Astrocyte of the cerebellum (primary cell): ENCODE data around the gene IGDCC3.

Source experiments
- DNase-seq: peaks from one replicate; pipeline ENCODE4 v3.0.0-alpha.2; 2011; ENCODE audit warnings: low read depth
- H3K4me3 ChIP-seq: 2 replicates; pipeline ENCODE4 v1.5.1; 2011; ENCODE audit warnings: mild to moderate bottlenecking, low read depth, low read length, moderate library complexity
- in situ Hi-C: cut with HindIII; loops from 2 replicates; pipeline ENCODE4 v1.10.0; 2017; ENCODE audit warnings: low sequenced_read_pairs
- TF ChIP-seq, protein P1 (sequence below): IDR thresholded peaks from 2 replicates; pipeline ENCODE4 v1.5.1; 2012; ENCODE audit warnings: low read length, low read depth, moderate library complexity, mild to moderate bottlenecking; ENCODE audit errors: missing control alignments

IGDCC3 gene

DNA sequence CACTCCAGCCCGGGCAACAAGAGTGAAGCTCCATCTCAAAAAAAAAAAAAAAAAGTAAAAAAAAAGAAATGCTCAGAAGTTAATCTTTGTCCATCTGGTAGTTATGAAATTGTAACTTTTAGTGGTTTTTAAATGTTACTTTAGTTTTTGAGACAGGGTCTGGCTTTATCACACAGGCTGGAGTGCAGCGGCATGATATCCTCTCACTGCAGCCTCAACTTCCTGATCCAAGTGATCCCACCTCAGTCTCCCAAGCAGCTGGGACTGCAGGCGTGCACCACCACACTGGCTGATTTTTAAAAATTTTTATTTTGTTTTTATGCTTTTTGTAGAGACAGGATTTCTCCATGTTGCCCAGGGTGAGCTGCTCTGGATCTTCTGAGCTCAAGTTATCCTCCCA lies 72.0 kb downstream of the IGDCC3 start:
- no peak overlapping the region for H3K4me3 ChIP-seq
- in situ Hi-C loops = loop anchor here (25.0 kb wide), 1 partner anchor 157 kb away; no protein-coding TSS in a partner anchor
- DNase-seq = no peak
- TF ChIP-seq, protein P1, sequence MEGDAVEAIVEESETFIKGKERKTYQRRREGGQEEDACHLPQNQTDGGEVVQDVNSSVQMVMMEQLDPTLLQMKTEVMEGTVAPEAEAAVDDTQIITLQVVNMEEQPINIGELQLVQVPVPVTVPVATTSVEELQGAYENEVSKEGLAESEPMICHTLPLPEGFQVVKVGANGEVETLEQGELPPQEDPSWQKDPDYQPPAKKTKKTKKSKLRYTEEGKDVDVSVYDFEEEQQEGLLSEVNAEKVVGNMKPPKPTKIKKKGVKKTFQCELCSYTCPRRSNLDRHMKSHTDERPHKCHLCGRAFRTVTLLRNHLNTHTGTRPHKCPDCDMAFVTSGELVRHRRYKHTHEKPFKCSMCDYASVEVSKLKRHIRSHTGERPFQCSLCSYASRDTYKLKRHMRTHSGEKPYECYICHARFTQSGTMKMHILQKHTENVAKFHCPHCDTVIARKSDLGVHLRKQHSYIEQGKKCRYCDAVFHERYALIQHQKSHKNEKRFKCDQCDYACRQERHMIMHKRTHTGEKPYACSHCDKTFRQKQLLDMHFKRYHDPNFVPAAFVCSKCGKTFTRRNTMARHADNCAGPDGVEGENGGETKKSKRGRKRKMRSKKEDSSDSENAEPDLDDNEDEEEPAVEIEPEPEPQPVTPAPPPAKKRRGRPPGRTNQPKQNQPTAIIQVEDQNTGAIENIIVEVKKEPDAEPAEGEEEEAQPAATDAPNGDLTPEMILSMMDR = no peak

DNA sequence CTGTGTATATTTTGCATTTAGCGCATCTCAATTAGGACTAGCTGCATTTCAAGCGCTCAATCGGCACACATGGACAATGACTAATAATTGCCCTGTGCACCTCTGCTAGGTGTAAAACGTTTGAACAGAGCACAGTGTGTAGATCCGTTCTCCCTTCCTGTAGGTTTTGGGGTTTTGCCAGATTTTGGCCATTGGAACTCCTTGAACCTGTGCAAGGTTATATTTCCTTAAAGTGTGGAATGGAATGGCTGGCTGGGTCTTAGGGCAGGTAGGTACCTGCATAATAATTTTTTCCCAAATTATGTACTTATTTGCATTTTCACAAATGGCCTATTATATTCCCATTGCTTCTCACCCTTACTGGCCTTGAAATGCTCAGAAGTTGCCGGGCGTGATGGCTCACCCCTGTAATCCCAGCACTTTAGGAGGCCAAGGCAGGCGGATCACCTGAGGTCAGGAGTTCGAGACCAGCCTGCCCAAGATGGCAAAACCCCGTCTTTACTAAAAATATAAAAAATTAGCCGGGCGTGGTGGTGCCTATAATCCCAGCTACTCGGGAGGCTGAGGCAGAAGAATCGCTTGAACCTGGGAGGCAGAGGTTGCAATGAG lies 72.5 kb downstream of the IGDCC3 start:
- no peak for DNase-seq
- in situ Hi-C loops = loop anchor here (25.0 kb wide), 1 partner anchor 157 kb away; no protein-coding TSS in a partner anchor
- H3K4me3 ChIP-seq = no peak overlapping the region
- TF ChIP-seq, protein P1 = no peak

DNA sequence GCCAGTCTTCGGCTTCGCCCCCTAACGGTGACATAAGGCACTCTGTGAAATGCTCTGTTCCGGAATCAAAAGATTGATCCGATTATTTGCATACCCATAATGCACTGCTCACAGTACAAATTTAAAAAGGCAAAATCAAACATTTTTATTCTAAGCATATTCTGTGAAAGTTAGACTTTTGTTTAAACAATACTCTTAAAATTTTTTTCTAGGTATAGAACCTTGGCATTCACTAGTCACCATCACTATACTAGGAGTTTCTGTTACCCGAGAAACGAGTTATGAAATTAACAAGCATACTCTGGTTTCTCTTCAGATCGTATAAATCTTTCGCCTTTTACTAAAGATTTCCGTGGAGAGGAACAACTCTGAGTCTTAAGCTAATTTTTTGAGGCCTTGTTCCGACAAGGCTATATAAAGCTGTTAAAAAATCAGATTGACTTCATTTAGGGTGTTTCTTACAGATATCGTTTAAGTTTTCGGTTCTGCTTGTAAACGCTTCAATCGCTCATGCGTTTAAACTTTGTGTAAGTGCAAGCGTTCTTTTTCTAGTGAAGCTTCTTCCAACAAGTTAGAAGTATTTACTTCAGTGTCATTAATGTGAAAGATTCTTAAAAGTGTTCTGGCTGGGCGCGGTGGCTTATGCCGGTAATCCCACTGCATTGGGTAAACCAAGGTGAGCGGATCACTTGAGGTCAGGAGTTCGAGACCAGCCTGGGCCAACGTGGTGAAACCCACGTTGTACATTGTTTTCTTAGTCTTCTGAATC lies 73.2 kb downstream of the IGDCC3 start, which contains the start of gene RNU5B-1:
RNU5B-1 (plus strand) TSS at position 297 of the 769 bp plus-strand sequence.
- in situ Hi-C loops = loop anchor here (25.0 kb wide), 1 partner anchor 158 kb away; no protein-coding TSS in a partner anchor
- peak; percentile 92 for DNase-seq
- TF ChIP-seq, protein P1 = peak; percentile 96
- peak within 1 kb of the TSS; percentile 36 for H3K4me3 ChIP-seq

DNA sequence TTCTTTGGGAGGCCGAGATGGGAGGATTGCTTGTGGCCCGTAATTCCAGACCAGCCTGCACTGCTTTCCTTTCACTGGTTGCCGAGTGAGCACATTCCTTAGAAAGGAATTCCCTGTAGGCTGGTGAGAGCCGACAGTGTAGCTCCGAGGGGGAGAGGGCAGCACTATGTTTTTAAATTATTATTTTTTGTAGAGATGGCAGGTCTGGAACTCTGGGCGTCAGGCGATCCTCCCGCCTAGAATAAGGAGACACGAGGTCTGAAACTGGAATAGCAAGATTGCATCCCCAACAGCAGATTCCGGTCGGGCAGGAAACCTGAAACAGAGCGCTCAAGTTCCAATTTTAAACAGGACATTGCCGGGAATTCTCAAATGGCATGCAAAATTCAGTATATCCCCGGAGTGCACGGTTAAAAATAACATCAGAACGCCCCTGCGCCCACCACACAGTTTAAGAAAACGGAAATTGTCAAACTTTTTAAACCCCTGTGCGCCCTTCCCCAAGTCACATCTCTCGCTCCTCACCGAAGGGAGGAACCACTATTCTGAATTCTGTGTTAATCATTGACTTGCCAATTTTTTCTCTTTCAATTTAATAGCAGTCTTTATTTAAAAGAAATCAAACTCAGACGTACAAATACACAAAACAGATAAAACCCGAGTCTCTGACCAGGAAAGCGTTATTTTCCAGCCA lies 74.0 kb downstream of the IGDCC3 start:
- H3K4me3 ChIP-seq = peak overlapping the region; percentile 36
- DNase-seq = no peak
- TF ChIP-seq, protein P1 = no peak
- in situ Hi-C loops = loop anchor here (25.0 kb wide), 1 partner anchor 158 kb away; no protein-coding TSS in a partner anchor

DNA sequence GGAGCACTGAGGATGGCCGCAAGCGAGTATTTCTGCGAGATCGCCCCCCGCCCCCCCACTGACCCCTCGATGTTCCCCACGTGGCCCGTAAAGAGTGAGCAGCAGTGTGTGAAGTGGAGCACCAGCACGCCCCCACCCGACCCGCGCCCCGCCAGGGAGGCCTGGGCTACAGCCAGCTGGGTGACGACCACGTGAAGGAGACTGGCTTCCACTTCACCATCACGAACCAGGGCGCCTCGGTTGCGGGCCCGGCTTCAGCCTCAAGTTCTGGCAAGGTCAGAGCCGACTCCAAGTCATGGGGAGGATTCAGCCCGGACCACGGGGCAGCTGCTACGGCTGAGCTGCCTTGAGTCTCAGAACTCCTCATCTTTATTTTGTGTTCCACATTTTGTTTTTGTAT lies 75.7 kb downstream of the IGDCC3 start:
- no peak for DNase-seq

DNA sequence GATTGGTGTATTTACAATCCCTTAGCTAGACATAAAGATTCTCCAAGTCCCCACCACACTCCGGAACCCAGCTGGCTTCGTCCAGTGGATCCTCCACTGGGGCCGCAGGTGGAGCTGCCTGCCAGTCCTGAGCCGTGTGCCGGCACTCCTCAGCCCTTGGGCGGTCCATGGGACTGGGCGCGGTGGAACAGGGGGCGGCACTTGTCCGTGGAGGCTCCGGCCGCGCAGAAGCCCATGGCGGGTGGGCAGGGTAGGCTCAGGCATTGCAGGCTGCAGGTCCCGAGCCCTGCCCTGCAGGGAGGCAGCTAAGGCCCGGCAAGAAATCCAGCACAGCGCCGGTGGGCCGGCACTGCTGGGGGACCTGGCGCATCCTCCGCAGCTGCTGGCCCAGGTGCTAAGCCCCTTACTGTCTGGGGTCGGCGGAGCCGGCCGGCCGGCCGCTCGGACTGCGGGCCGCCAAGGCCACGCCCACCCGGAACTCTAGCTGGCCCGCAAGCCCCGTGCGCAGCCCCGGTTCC lies 76.8 kb downstream of the IGDCC3 start:
- DNase-seq = no peak
- H3K4me3 ChIP-seq = no peak overlapping the region
- TF ChIP-seq, protein P1 = no peak
- in situ Hi-C loops = loop anchor here (25.0 kb wide), 1 partner anchor 161 kb away; no protein-coding TSS in a partner anchor

More for the DNA sequence above, 75.7 kb downstream of the IGDCC3 start:
- in situ Hi-C loops = loop anchor here (25.0 kb wide), 1 partner anchor 160 kb away; no protein-coding TSS in a partner anchor
- no peak overlapping the region for H3K4me3 ChIP-seq
- TF ChIP-seq, protein P1 = no peak
